AG08395 (cell line): ENCODE measurements around the gene PAXX.
A peak's percentile ranks its signal among the peaks of the same experiment; 100 is the strongest.
"Not testable (repeated sequence)": the region's sequence is repeated elsewhere in the genome, so short reads cannot be mapped to it uniquely, and the experiment has no call there.

Experiments used
- DNase-seq: peaks from one replicate; pipeline ENCODE4 v3.0.0; 2012; ENCODE audit warnings: mixed read lengths, low spot score

Gene PAXX

DNA sequence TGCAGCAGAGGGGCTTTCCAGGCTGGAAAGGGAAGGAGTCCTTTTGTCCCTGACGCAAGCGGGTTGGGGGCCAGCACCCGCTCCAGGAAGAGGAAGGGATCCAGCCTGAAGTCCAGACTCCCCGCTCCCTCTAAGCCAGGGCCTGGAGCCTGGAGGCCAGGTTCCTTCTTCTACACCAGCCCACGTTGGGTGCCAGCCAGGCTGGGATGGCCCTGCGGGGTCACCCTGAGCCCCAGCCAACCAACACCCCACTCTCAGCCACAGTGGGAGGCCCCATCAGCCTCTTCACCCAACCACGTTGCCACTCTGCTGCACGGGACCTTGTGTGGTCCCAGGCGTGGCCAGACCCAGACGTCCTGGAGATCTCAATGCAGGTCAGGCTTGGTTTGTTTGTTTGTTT lies 40.6 kb downstream of the PAXX start:
- DNase-seq, result no peak

DNA sequence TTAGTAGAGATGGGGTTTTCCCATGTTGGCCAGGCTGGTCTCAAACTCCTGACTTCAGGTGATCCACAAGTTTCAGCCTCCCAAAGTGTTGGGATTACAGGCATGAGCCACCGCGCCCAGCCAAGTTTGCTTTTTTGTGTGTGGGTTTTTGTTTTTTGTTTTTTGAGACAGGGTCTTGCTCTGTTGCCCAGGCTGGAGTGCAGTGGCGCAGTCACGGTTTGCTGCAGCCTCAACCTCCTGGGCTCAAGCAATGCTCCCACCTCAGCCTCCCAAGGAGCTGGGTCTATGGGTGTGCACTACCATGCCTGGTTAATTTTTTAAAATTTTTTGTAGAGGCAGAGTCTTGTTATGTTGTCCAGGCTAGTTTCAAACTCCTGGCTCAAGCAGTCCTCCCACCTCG lies 41.3 kb downstream of the PAXX start:
- DNase-seq, result not testable (repeated sequence)

GRCh38 chr9:137034039-137034708 lies 42.0 kb downstream of the PAXX start:
- DNase-seq, result no peak

GRCh38 chr9:137034709-137035506 lies 42.7 kb downstream of the PAXX start:
- peak; percentile 89 for DNase-seq

DNA sequence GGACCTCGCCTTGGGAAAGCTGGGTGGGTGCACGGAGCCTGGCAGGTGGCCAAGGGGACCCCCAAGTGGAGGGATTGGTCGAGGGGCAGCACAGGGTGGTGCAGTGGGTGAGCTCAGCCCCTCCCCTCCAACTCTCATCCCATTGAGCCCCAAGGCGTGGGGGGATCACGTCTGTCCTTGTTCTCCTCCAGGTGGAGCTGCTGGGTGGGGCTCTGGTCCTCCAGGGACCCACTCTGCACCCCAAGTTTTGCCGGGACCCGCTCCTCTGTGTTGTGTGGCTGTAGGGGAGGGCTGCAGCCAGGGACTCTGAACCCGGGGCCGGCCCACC lies 43.2 kb downstream of the PAXX start:
- no peak for DNase-seq

- DNase-seq, result no peak
Measured at GRCh38 chr9:137035937-137036336, 43.7 kb downstream of the PAXX start.

GRCh38 chr9:137037035-137037434 lies 44.8 kb downstream of the PAXX start:
- no peak for DNase-seq

DNA sequence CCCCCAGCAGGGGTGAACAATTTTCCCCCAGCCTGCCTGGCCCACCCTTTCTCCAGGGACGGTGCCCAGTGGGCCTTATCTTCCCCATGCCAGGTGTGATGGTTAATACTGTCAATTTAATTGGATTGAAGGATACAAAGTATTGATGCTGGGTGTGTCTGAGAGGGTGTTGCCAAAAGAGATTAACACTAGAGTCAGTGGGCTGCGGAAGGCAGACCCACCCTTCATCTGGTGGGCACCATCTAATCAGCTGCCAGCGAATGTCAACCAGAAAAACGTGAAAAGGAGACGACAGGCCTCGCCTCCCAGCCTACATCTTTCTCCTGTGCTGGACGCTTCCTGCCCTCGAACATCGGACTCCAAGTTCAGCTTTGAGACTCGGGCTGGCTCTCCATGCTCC lies 45.3 kb downstream of the PAXX start:
- no peak for DNase-seq

DNA sequence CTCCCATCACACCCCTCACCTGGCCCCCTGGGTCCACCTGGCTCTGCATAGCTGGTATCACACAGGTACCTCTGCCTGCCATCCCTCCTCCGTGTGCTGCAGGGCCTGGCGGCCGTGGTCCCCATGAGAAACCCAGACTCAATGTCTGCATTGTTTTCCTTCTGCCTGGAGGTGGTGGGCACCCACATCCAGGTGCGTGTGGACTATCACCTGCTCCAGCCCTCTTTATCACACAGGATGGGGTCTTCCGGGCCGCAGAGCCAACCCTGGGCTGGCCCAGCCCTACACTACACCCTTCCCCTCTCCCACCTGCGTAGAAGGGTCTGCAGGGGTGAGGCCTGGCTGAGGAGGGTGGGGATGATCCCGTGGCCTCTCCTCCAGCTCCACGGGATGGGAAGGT lies 46.7 kb downstream of the PAXX start:
- DNase-seq, result no peak

- DNase-seq, result no peak
Measured at GRCh38 chr9:137039611-137040366, 47.6 kb downstream of the PAXX start.

- no peak for DNase-seq
Measured at GRCh38 chr9:137040568-137040967, 48.3 kb downstream of the PAXX start.

DNA sequence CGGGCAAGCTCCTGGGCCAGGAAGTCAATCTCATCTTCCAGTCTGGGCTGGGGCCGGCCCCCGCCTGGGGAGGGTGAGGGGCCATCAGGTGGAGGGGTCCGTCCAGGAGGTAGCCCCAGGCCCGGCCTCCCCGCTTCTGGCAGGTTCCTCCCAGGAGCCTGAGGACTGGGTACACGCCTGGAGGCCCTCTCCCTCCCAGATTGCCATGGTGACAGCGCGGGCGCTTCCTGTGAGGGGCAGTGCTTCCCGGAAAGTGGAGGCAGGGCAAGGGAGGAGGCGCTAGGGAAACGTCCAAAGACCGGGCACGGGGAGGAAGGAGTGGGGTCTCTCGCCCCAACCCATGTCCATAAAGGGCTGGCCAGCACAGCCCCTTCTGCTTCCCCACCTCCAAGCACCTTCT lies 48.9 kb downstream of the PAXX start:
- no peak for DNase-seq

- DNase-seq, result no peak
Measured at GRCh38 chr9:137042751-137043727, 50.8 kb downstream of the PAXX start.
